PC-3 (cell line): ENCODE data around the gene CFAP107. TPM values are rescaled to one million over a fixed set of nuclear protein-coding genes. Genes with fewer than 3 reads are reported as not detected.

Experiments used
- ATAC-seq: fragments of 200-7000 bp; cut with Tn5 transposase; 2 replicates; pipeline ENCODE4 v1.9.1; 2020; ENCODE audit warnings: mild to moderate bottlenecking, moderate library complexity
- BruUV-seq: library from RNA; stranded (reverse); fragments of 400-500 nt; replicated peaks from 2 replicates; lab custom pipeline; 2021; lab: Mats Ljungman, UMichigan
- CTCF ChIA-PET: fragments of 300-600 bp; sonication (Branson Sonifier 250); formaldehyde crosslinking; loops from one replicate; lab custom pipeline; 2022; ENCODE audit warnings: antibody characterized with exemption; lab: Charles Lee
- POLR2A ChIA-PET: fragments of 300-600 bp; sonication (Branson Sonifier 250); formaldehyde crosslinking; loops from one replicate; lab custom pipeline; 2022; ENCODE audit warnings: antibody characterized with exemption; ENCODE audit not compliant: unreplicated experiment; lab: Charles Lee
- DNase-seq: peaks from one replicate; pipeline ENCODE4 v3.0.0-alpha.2; 2015
- H2AFZ ChIP-seq: fragments of 300-600 bp; sonication (generic); 2 replicates; pipeline ENCODE4 v1.6.0; 2016; ENCODE audit warnings: antibody characterized with exemption, low read length
- H3F3A ChIP-seq: fragments of 300-600 bp; sonication (generic); one replicate; pipeline ENCODE4 v1.6.0; 2017; ENCODE audit warnings: antibody characterized with exemption, low read length, control low read depth, mild to moderate bottlenecking; ENCODE audit not compliant: unreplicated experiment
- H3K27ac ChIP-seq: fragments of 300-600 bp; sonication (generic); 2 replicates; pipeline ENCODE4 v1.5.1; 2016; ENCODE audit warnings: mild to moderate bottlenecking, low read length
- H3K27me3 ChIP-seq: fragments of 300-600 bp; sonication (generic); 2 replicates; pipeline ENCODE4 v1.6.1; 2016; ENCODE audit warnings: low read length, mixed read lengths
- H3K36me3 ChIP-seq: fragments of 300-600 bp; sonication (generic); 2 replicates; pipeline ENCODE4 v1.6.1; 2016; ENCODE audit warnings: low read depth, mixed run types, low read length, mixed read lengths
- H3K4me1 ChIP-seq: fragments of 300-600 bp; sonication (generic); 2 replicates; pipeline ENCODE4 v1.5.1; 2016; ENCODE audit warnings: low read length; ENCODE audit not compliant: insufficient read depth
- H3K4me2 ChIP-seq: fragments of 300-600 bp; sonication (generic); 2 replicates; pipeline ENCODE4 v1.6.0; 2016; ENCODE audit warnings: low read length
- H3K4me3 ChIP-seq: fragments of 300-600 bp; sonication (generic); 2 replicates; pipeline ENCODE4 v1.5.1; 2016; ENCODE audit warnings: mild to moderate bottlenecking, low read length, mixed read lengths
- H3K79me2 ChIP-seq: fragments of 300-600 bp; sonication (generic); 2 replicates; pipeline ENCODE4 v1.6.1; 2017; ENCODE audit warnings: low read length, mixed read lengths
- H3K9ac ChIP-seq: fragments of 300-600 bp; sonication (generic); 2 replicates; pipeline ENCODE4 v1.6.0; 2016; ENCODE audit warnings: mild to moderate bottlenecking, low read length
- H3K9me2 ChIP-seq: fragments of 300-600 bp; sonication (generic); replicated peaks from 2 replicates; pipeline ENCODE4 v1.6.1; 2016; ENCODE audit warnings: mixed run types, low read length, mixed read lengths
- H3K9me3 ChIP-seq: fragments of 300-600 bp; sonication (generic); 2 replicates; pipeline ENCODE4 v1.6.1; 2016; ENCODE audit warnings: low read length, mixed read lengths
- H4K20me1 ChIP-seq: fragments of 300-600 bp; sonication (generic); 2 replicates; pipeline ENCODE4 v1.6.1; 2016; ENCODE audit warnings: low read length, mixed read lengths
- CTCF ChIP-seq: fragments of 300-600 bp; sonication (generic); conservative IDR thresholded peaks from 2 replicates; pipeline ENCODE4 v1.5.1; 2017; ENCODE audit warnings: antibody characterized with exemption, low read depth, mild to moderate bottlenecking, low read length
- EZH2 ChIP-seq: fragments of 300-600 bp; sonication (generic); IDR thresholded peaks from one replicate; pipeline ENCODE4 v1.6.1; 2017; ENCODE audit warnings: antibody characterized with exemption, mild to moderate bottlenecking, low read length; ENCODE audit not compliant: unreplicated experiment
- EZH2phosphoT487 ChIP-seq: fragments of 300-600 bp; sonication (generic); IDR thresholded peaks from 2 replicates; pipeline ENCODE4 v1.6.1; 2018; ENCODE audit warnings: mild to moderate bottlenecking, antibody characterized with exemption, low read length, borderline replicate concordance
- intact Hi-C: fragments of 100-400 bp; cut with micrococcal nuclease; formaldehyde crosslinking; loops from 2 replicates; pipeline ENCODE4 v1.9.0; 2023
- total RNA-seq: library from RNA; depleted of rRNA; stranded (reverse); fragments of >200 nt; gene quantifications from 2 replicates; pipeline ENCODE4 v1.2.3, GENCODE V29; 2014

The CFAP107 gene
- total RNA-seq, 1 experiment from 2014 or later, result not detected

- ATAC-seq, result no peak
- H2AFZ ChIP-seq, result no peak overlapping the region
- no peak overlapping the region for H3K9ac ChIP-seq
- no TSS peak for BruUV-seq
- no peaks in the 10 kb centered on the region for H3F3A ChIP-seq
- no peaks in the 10 kb centered on the region for H3K4me1 ChIP-seq
- no peaks in the 10 kb centered on the region for H3K9me2 ChIP-seq
- POLR2A ChIA-PET, result no interaction called here
- H3K4me3 ChIP-seq, result no peak overlapping the region
- no peak overlapping the region for H3K4me2 ChIP-seq
- peaks cover 96% of the 10 kb centered on the region for H3K27me3 ChIP-seq
- H3K27ac ChIP-seq, result no peak overlapping the region
- H4K20me1 ChIP-seq, result no peaks in the 10 kb centered on the region
- no peak for DNase-seq
- CTCF ChIA-PET, result no interaction called here
- no peaks in the 10 kb centered on the region for H3K79me2 ChIP-seq
- intact Hi-C loops, result no loop called here
- H3K36me3 ChIP-seq, result no peaks in the 10 kb centered on the region
- TF ChIP-seq EZH2phosphoT487, result no peak
- H3K9me3 ChIP-seq, result no peaks in the 10 kb centered on the region
Measured at GRCh38 chr1:12771186-12771585, 25.2 kb downstream of the CFAP107 start.

- no peak overlapping the region for H3K9ac ChIP-seq
- ChIA-PET CTCF (no interaction called here), POLR2A (no interaction called here)
- H3K27ac ChIP-seq, result no peak overlapping the region
- H3K4me3 ChIP-seq, result no peak overlapping the region
- H3K9me3 ChIP-seq, result no peaks in the 10 kb centered on the region
- no TSS peak for BruUV-seq
- H3K4me2 ChIP-seq, result no peak overlapping the region
- H3K27me3 ChIP-seq, result peaks cover 99% of the 10 kb centered on the region
- intact Hi-C loops, result no loop called here
- H3K36me3 ChIP-seq, result no peaks in the 10 kb centered on the region
- H2AFZ ChIP-seq, result no peak overlapping the region
- no peak for DNase-seq
- H4K20me1 ChIP-seq, result no peaks in the 10 kb centered on the region
- H3K9me2 ChIP-seq, result no peaks in the 10 kb centered on the region
- no peaks in the 10 kb centered on the region for H3F3A ChIP-seq
- no peaks in the 10 kb centered on the region for H3K79me2 ChIP-seq
- no peak for ATAC-seq
- TF ChIP-seq EZH2, result no peak
- TF ChIP-seq EZH2phosphoT487, result no peak
- no peak for TF ChIP-seq CTCF
- H3K4me1 ChIP-seq, result no peaks in the 10 kb centered on the region
Measured at GRCh38 chr1:12772520-12772919, 26.5 kb downstream of the CFAP107 start.

- H3K27me3 ChIP-seq, result peaks cover 99% of the 10 kb centered on the region
- H3K9me3 ChIP-seq, result no peaks in the 10 kb centered on the region
- no peak within 1 kb of the TSS for H3K27ac ChIP-seq
- H3K4me1 ChIP-seq, result no peaks in the 10 kb centered on the region
- no peaks in the 10 kb centered on the region for H3F3A ChIP-seq
- no peak within 1 kb of the TSS for H3K4me3 ChIP-seq
- H3K4me2 ChIP-seq, result no peak within 1 kb of the TSS
- no peak for DNase-seq
- no peak within 1 kb of the TSS for H3K9ac ChIP-seq
- no peak for ATAC-seq
- no TSS peak for BruUV-seq
- no peaks in the 10 kb centered on the region for H4K20me1 ChIP-seq
- intact Hi-C loops, result no loop called here
- CTCF ChIA-PET, result no interaction called here
- no peaks in the 10 kb centered on the region for H3K79me2 ChIP-seq
- H2AFZ ChIP-seq, result no peak within 1 kb of the TSS
- POLR2A ChIA-PET, result no interaction called here
- H3K9me2 ChIP-seq, result no peaks in the 10 kb centered on the region
- TF ChIP-seq EZH2 (no peak), EZH2phosphoT487 (no peak), CTCF (no peak)
- H3K36me3 ChIP-seq, result no peaks in the 10 kb centered on the region
Measured at GRCh38 chr1:12773438-12773837, 27.4 kb downstream of the CFAP107 start, which contains the start of gene PRAMEF12. Gene PRAMEF12, plus strand, starts transcription at chr1:12773738. Its CDS starts 1,130 bp downstream, at chr1:12774868.
